Measurements from ENCODE around the gene HOOK1.
A peak's percentile ranks its signal among the peaks of the same experiment; 100 is the strongest.

HOOK1 gene

GRCh38 chr1:59779949-59780348, 34.8 kb upstream of the HOOK1 start:
- Histone ChIP-seq H3K4me2 (ENCODE audit: low read depth, low read length) (no peak overlapping the region), H3K36me3 (replicated peaks; ENCODE audit: insufficient read depth, low read length) (no peaks in the 10 kb centered on the region), H3F3A (ENCODE audit: insufficient read depth, low read length) (no peaks in the 10 kb centered on the region), H2AFZ (ENCODE audit: low read length) (no peak overlapping the region), H3K9me3 (replicated peaks; ENCODE audit: insufficient read depth, low read length) (no peaks in the 10 kb centered on the region), H4K20me1 (ENCODE audit: insufficient read depth, low read length) (no peaks in the 10 kb centered on the region), H3K79me2 (ENCODE audit: low read length) (no peaks in the 10 kb centered on the region), H3K27ac (ENCODE audit: low read length) (no peak overlapping the region), H3K4me3 (ENCODE audit: low read length) (no peak overlapping the region), H3K4me1 (ENCODE audit: low read length) (no peaks in the 10 kb centered on the region), H3K9ac (ENCODE audit: low read length) (no peak overlapping the region), H3K9me2 (replicated peaks; ENCODE audit: insufficient read depth, low read length) (no peaks in the 10 kb centered on the region), H3K27me3 (replicated peaks; ENCODE audit: insufficient read depth, low read length) (no peaks in the 10 kb centered on the region)
- no peak for DNase-seq
- no peak for TF ChIP-seq EZH2 (optimal IDR thresholded peaks at IDR 0.05; ENCODE audit: low read depth, low read length)
- TF ChIP-seq EZH2phosphoT487 (IDR thresholded peaks at IDR 0.05; ENCODE audit: low read length) = no peak
- 0 out of 2 replicates have a peak, but pooled peaks have one; percentile 5 for TF ChIP-seq CTCF (IDR thresholded peaks at IDR 0.05; ENCODE audit: low read length)

GRCh38 chr1:59788825-59789224, 25.9 kb upstream of the HOOK1 start:
- TF ChIP-seq CTCF (IDR thresholded peaks at IDR 0.05; ENCODE audit: low read length) = no peak
- TF ChIP-seq EZH2 (optimal IDR thresholded peaks at IDR 0.05; ENCODE audit: low read depth, low read length) = no peak
- no peak for TF ChIP-seq EZH2phosphoT487 (IDR thresholded peaks at IDR 0.05; ENCODE audit: low read length)
- Histone ChIP-seq H3K36me3 (replicated peaks; ENCODE audit: insufficient read depth, low read length) (no peaks in the 10 kb centered on the region), H3F3A (ENCODE audit: insufficient read depth, low read length) (no peaks in the 10 kb centered on the region), H3K4me1 (ENCODE audit: low read length) (no peaks in the 10 kb centered on the region), H3K4me2 (ENCODE audit: low read depth, low read length) (no peak overlapping the region), H3K79me2 (ENCODE audit: low read length) (no peaks in the 10 kb centered on the region), H3K9me2 (replicated peaks; ENCODE audit: insufficient read depth, low read length) (no peaks in the 10 kb centered on the region), H3K27me3 (replicated peaks; ENCODE audit: insufficient read depth, low read length) (no peaks in the 10 kb centered on the region), H4K20me1 (ENCODE audit: insufficient read depth, low read length) (no peaks in the 10 kb centered on the region), H3K4me3 (ENCODE audit: low read length) (no peak overlapping the region), H3K9ac (ENCODE audit: low read length) (no peak overlapping the region), H3K27ac (ENCODE audit: low read length) (no peak overlapping the region), H2AFZ (ENCODE audit: low read length) (no peak overlapping the region), H3K9me3 (replicated peaks; ENCODE audit: insufficient read depth, low read length) (no peaks in the 10 kb centered on the region)
- DNase-seq = no peak

GRCh38 chr1:59798600-59798999, 16.1 kb upstream of the HOOK1 start:
- Histone ChIP-seq H3K79me2 (ENCODE audit: low read length) (no peaks in the 10 kb centered on the region), H3K36me3 (replicated peaks; ENCODE audit: insufficient read depth, low read length) (no peaks in the 10 kb centered on the region), H3K9me3 (replicated peaks; ENCODE audit: insufficient read depth, low read length) (no peaks in the 10 kb centered on the region), H3K4me2 (ENCODE audit: low read depth, low read length) (no peak overlapping the region), H2AFZ (ENCODE audit: low read length) (no peak overlapping the region), H3K9me2 (replicated peaks; ENCODE audit: insufficient read depth, low read length) (no peaks in the 10 kb centered on the region), H3K9ac (ENCODE audit: low read length) (no peak overlapping the region), H3F3A (ENCODE audit: insufficient read depth, low read length) (no peaks in the 10 kb centered on the region), H3K27ac (ENCODE audit: low read length) (no peak overlapping the region), H3K27me3 (replicated peaks; ENCODE audit: insufficient read depth, low read length) (no peaks in the 10 kb centered on the region), H3K4me1 (ENCODE audit: low read length) (no peaks in the 10 kb centered on the region), H3K4me3 (ENCODE audit: low read length) (no peak overlapping the region), H4K20me1 (ENCODE audit: insufficient read depth, low read length) (no peaks in the 10 kb centered on the region)
- no peak for DNase-seq
- TF ChIP-seq EZH2 (optimal IDR thresholded peaks at IDR 0.05; ENCODE audit: low read depth, low read length) = no peak
- no peak for TF ChIP-seq CTCF (IDR thresholded peaks at IDR 0.05; ENCODE audit: low read length)
- no peak for TF ChIP-seq EZH2phosphoT487 (IDR thresholded peaks at IDR 0.05; ENCODE audit: low read length)
